Spleen (tissue), 11 donors: ENCODE data around the gene NARS2. TPM values are rescaled to one million over a fixed set of nuclear protein-coding genes. Genes with fewer than 3 reads are reported as not detected.
A peak's percentile ranks its signal among the peaks of the same experiment; 100 is the strongest.

Experiments used
- DNase-seq: peaks from one replicate; pipeline ENCODE4 v3.0.0-alpha.2; 2020
- H3K27ac ChIP-seq, 8 donors: fragments of 200-600 bp; sonication (generic) in 7 of 8; 1 replicate in 4 of 8; 2 replicates in 4 of 8; pipeline versions ENCODE4 v1.5.0 to v1.8.0; 2016 to 2021; ENCODE audit warnings: inconsistent platforms in 4 of 8, mild to moderate bottlenecking in 4 of 8, moderate library complexity in 1 of 8
- H3K27me3 ChIP-seq, 7 donors: fragments of 200-600 bp; sonication (generic) in 6 of 7; replicated peaks in 1 of 7; 1 replicate in 4 of 7; 2 replicates in 3 of 7; pipeline versions ENCODE4 v1.5.0 to v1.8.0; 2016 to 2021; ENCODE audit warnings: inconsistent platforms in 3 of 7, mild to moderate bottlenecking in 1 of 7
- H3K36me3 ChIP-seq, 6 donors: fragments of 200-600 bp; sonication (generic) in 5 of 6; 1 replicate in 4 of 6; 2 replicates in 2 of 6; pipeline versions ENCODE4 v1.5.0 to v1.8.0; 2016 to 2021; ENCODE audit warnings: inconsistent platforms in 2 of 6
- H3K4me1 ChIP-seq, 6 donors: fragments of 200-600 bp; sonication (generic) in 5 of 6; 1 replicate in 3 of 6; 2 replicates in 3 of 6; pipeline versions ENCODE4 v1.5.0 to v1.8.0; 2016 to 2021; ENCODE audit warnings: inconsistent platforms in 3 of 6
- H3K4me3 ChIP-seq, 8 donors: fragments of 200-600 bp; sonication (generic) in 7 of 8; 1 replicate in 4 of 8; 2 replicates in 4 of 8; pipeline versions ENCODE4 v1.5.0 to v1.8.0; 2016 to 2021; ENCODE audit warnings: inconsistent platforms in 4 of 8, mild to moderate bottlenecking in 4 of 8, moderate library complexity in 2 of 8
- H3K9me3 ChIP-seq, 8 donors: fragments of 200-600 bp; sonication (generic) in 7 of 8; 1 replicate in 4 of 8; 2 replicates in 4 of 8; pipeline versions ENCODE4 v1.5.0 to v1.8.0; 2016 to 2021; ENCODE audit warnings: inconsistent platforms in 4 of 8
- POLR2A ChIP-seq, 3 donors: fragments of 450-650 bp; IDR thresholded peaks; one replicate each; pipeline ENCODE4 v1.5.1; 2017; ENCODE audit warnings: antibody characterized with exemption in 3 of 3, mild to moderate bottlenecking in 1 of 3
- POLR2AphosphoS5 ChIP-seq, 3 donors: sonication (generic); formaldehyde crosslinking; IDR thresholded peaks; one replicate each; pipeline ENCODE4 v1.5.1; 2017; ENCODE audit warnings: antibody characterized with exemption in 3 of 3
- WGBS, 5 donors: extraction: QIAGEN DNeasy Blood & Tissue Kit in 3 of 5; methylation state at CpG; one replicate each; pipeline versions ENCODE4 v1.1.5 to v1.1.7; 2013 to 2018; 5-methylcytosine and 5-hydroxymethylcytosine counted together
- intact Hi-C: fragments of 100-400 bp; cut with DNase I; formaldehyde crosslinking; loops from one replicate; pipeline ENCODE4 v1.15.0; 2023; ENCODE audit warnings: low total_unique reads
- polyA plus RNA-seq, 3 donors: library from polyadenylated mRNA; stranded (reverse); fragments of 200-250 nt; gene quantifications; one replicate each; pipeline ENCODE4 v1.2.1, GENCODE V29; 2013
- total RNA-seq, 7 donors: library from RNA; depleted of rRNA in 3 of 7; stranded (reverse); fragments of >200 nt in 3 of 7; fragmentation: NEBNext Ultra II Directional in 4 of 7; extraction: Animal tissue kit (Norgen Biotek cat#: 25700) in 4 of 7; gene quantifications; one replicate each; pipeline versions ENCODE4 v1.1.0 to v1.2.1, GENCODE V29; 2016 to 2021
- TF ChIP-seq, protein P1 (sequence below), 11 experiments: fragments of 200-600 bp in 7 of 11; fragments of 450-650 bp in 4 of 11; sonication (generic) in 4 of 11; IDR thresholded peaks in 8 of 11; conservative IDR thresholded peaks in 3 of 11; 1 replicate in 7 of 11; 2 replicates in 4 of 11; pipeline versions ENCODE4 v1.4.0 to v1.8.0; 2016 to 2021; ENCODE audit warnings: antibody characterized with exemption in 11 of 11, inconsistent platforms in 4 of 11, mild to moderate bottlenecking in 1 of 11
- donor health status: healthy with polysubstance abuse.
- donor health status: DM: no; HTN: no; CAD: no; lungs with moderate emphysema.
- donor health status: DM: no; HTN: no; CAD: no.
- donor health status: Bipolar disorder and iron deficiency.
- donor health status: healthy.
- donor health status: DM: no; HTN: no; CAD: no.
- donor health status: DM: yes; HTN: yes; CAD: no.

The NARS2 gene
- total and polyA plus RNA-seq, 10 donors = 11.2 to 19.7 (median 14.6) TPM

DNA sequence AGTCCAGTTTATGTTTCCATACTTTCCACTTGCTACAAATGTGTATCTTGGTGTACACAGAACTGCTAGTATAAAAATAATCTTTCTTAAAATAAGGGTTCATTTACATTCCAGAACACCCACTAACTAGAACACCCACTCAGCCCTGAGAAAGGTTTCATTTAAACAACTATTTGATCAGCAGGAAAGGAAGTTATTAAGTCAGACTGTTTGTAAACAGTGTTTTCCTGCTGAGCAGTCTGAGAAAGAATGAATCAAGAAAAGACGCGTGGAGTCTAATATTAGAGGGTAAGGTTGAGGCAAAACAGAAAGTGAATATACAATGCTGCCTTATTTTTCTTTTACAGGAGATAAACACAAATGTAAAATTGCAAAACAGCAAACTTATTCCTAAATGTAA lies 32.7 kb downstream of the NARS2 start:
- DNase-seq = no peak
- WGBS, 5 donors = 34 to 60% (median 42%) methylated on average over 2 of the region's 2 CpGs
- peak overlapping the region in 1 of 8 donors; percentile 6 for H3K27ac ChIP-seq
- H3K36me3 ChIP-seq = peaks cover 0 to 18% (median 0%) of the 10 kb centered on the region in 6 donors
- intact Hi-C loops = no loop called here
- H3K9me3 ChIP-seq = no peaks in the 10 kb centered on the region
- no peak overlapping the region for H3K4me3 ChIP-seq
- peaks cover 0 to 18% (median 7%) of the 10 kb centered on the region in 6 donors for H3K4me1 ChIP-seq
- TF ChIP-seq, protein P1, sequence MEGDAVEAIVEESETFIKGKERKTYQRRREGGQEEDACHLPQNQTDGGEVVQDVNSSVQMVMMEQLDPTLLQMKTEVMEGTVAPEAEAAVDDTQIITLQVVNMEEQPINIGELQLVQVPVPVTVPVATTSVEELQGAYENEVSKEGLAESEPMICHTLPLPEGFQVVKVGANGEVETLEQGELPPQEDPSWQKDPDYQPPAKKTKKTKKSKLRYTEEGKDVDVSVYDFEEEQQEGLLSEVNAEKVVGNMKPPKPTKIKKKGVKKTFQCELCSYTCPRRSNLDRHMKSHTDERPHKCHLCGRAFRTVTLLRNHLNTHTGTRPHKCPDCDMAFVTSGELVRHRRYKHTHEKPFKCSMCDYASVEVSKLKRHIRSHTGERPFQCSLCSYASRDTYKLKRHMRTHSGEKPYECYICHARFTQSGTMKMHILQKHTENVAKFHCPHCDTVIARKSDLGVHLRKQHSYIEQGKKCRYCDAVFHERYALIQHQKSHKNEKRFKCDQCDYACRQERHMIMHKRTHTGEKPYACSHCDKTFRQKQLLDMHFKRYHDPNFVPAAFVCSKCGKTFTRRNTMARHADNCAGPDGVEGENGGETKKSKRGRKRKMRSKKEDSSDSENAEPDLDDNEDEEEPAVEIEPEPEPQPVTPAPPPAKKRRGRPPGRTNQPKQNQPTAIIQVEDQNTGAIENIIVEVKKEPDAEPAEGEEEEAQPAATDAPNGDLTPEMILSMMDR (IDR thresholded peaks at IDR 0.05 in 8 of 11, conservative IDR thresholded peaks at IDR 0.05 in 3 of 11) = no peak
- TF ChIP-seq POLR2AphosphoS5 (IDR thresholded peaks at IDR 0.05) = no peak
- TF ChIP-seq POLR2A (IDR thresholded peaks at IDR 0.05) = no peak
- H3K27me3 ChIP-seq = no peaks in the 10 kb centered on the region

DNA sequence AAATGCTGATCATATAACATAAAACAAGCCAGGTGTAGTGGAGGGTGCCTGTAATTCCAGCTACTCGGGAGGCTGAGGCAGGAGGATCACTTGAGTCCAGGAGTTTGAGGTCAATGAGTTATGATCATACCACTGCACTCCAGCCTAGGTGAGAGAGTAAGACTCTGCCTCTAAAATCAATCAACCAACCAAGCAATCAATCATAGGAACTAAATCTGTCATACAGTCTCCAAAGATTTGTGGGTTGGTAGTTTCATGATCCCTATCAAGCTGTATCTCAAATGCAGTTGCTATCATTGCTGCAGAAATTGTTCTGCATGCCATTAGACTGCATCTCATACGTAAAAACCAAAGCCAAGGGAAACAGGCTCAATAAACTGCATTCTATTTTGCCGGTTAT lies 33.1 kb downstream of the NARS2 start:
- no peaks in the 10 kb centered on the region for H3K9me3 ChIP-seq
- H3K4me3 ChIP-seq = no peak overlapping the region
- peaks cover 0 to 22% (median 0%) of the 10 kb centered on the region in 6 donors for H3K36me3 ChIP-seq
- peaks cover 0 to 18% (median 7%) of the 10 kb centered on the region in 6 donors for H3K4me1 ChIP-seq
- no peak for DNase-seq
- intact Hi-C loops = no loop called here
- no peaks in the 10 kb centered on the region for H3K27me3 ChIP-seq
- TF ChIP-seq POLR2AphosphoS5 (IDR thresholded peaks at IDR 0.05) = no peak
- no peak for TF ChIP-seq POLR2A (IDR thresholded peaks at IDR 0.05)
- TF ChIP-seq, protein P1 (IDR thresholded peaks at IDR 0.05 in 8 of 11, conservative IDR thresholded peaks at IDR 0.05 in 3 of 11) = no peak
- WGBS, 5 donors = 84 to 92% (median 90%) methylated on average over 3 of the region's 3 CpGs
- H3K27ac ChIP-seq = no peak overlapping the region

DNA sequence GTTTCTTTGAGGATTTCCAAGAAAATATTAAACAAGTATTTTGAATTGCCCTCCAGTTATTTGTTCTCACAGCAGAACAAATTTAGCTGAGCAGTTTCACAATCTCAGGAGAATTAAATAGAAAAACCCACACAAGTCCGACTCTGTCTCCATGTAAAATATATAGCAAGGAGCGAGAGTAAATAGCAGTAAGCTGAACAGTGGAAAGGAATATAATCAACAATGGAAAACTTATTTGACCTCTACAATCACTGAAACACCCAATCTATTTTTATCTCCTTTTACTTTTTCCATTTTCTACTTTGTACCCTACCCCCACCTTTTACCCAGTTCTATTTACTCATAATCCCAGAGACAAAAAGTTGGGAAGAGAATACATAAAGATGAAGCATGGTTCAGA lies 34.4 kb downstream of the NARS2 start:
- TF ChIP-seq POLR2AphosphoS5 (IDR thresholded peaks at IDR 0.05) = no peak
- no peak for TF ChIP-seq POLR2A (IDR thresholded peaks at IDR 0.05)
- TF ChIP-seq, protein P1 (IDR thresholded peaks at IDR 0.05 in 8 of 11, conservative IDR thresholded peaks at IDR 0.05 in 3 of 11) = no peak
- peaks cover 0 to 18% (median 7%) of the 10 kb centered on the region in 6 donors for H3K4me1 ChIP-seq
- intact Hi-C loops = no loop called here
- no peaks in the 10 kb centered on the region for H3K9me3 ChIP-seq
- H3K36me3 ChIP-seq = peaks cover 0 to 19% (median 0%) of the 10 kb centered on the region in 6 donors
- 89 to 94% (median 91%) methylated on average over 2 of the region's 2 CpGs for WGBS, 5 donors
- H3K27ac ChIP-seq = no peak overlapping the region
- DNase-seq = no peak
- no peaks in the 10 kb centered on the region for H3K27me3 ChIP-seq
- H3K4me3 ChIP-seq = no peak overlapping the region

- H3K9me3 ChIP-seq = no peaks in the 10 kb centered on the region
- 91 to 96% (median 93%) methylated on average over 3 of the region's 3 CpGs for WGBS, 5 donors
- TF ChIP-seq POLR2AphosphoS5 (IDR thresholded peaks at IDR 0.05) (no peak), POLR2A (IDR thresholded peaks at IDR 0.05) (no peak)
- intact Hi-C loops = no loop called here
- no peak for DNase-seq
- no peaks in the 10 kb centered on the region for H3K27me3 ChIP-seq
- H3K27ac ChIP-seq = no peak overlapping the region
- H3K4me3 ChIP-seq = no peak overlapping the region
- H3K4me1 ChIP-seq = peaks cover 0 to 22% (median 9%) of the 10 kb centered on the region in 6 donors
- H3K36me3 ChIP-seq = peaks cover 0 to 19% (median 0%) of the 10 kb centered on the region in 6 donors
These were observed 35.2 kb downstream of the NARS2 start for GRCh38 chr11:78539506-78539905.

DNA sequence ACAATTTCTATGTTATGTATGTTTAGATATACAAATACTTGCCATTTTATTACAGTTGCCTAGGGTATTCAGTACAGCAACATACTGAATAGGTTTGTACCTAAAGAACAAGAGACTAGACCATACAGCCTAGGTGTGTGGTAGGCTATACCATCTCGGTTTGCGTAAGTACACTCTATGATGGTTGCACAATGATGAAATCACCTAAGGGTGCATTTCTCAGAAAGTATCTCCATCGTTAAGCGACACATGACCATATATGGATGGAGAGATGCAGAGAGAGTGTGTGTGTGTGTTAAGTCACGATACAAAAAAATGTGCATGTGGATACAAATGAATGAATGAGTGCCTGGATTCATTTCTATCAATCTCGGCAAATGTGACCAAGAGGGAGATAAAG lies 37.7 kb downstream of the NARS2 start:
- H3K9me3 ChIP-seq = no peaks in the 10 kb centered on the region
- H3K27ac ChIP-seq = no peak overlapping the region
- H3K27me3 ChIP-seq = no peaks in the 10 kb centered on the region
- no peak overlapping the region for H3K4me3 ChIP-seq
- no peak for DNase-seq
- intact Hi-C loops = no loop called here
- peaks cover 0 to 19% (median 0%) of the 10 kb centered on the region in 6 donors for H3K36me3 ChIP-seq
- peaks cover 0 to 32% (median 7%) of the 10 kb centered on the region in 6 donors for H3K4me1 ChIP-seq
- 92 to 98% (median 96%) methylated on average over 6 of the region's 6 CpGs for WGBS, 5 donors
- TF ChIP-seq POLR2AphosphoS5 (IDR thresholded peaks at IDR 0.05) (no peak), POLR2A (IDR thresholded peaks at IDR 0.05) (no peak)
- TF ChIP-seq, protein P1 (IDR thresholded peaks at IDR 0.05 in 8 of 11, conservative IDR thresholded peaks at IDR 0.05 in 3 of 11) = no peak
